ENCODE measurements around the gene MRGPRG. TPM values are rescaled to one million over a fixed set of nuclear protein-coding genes. Genes with fewer than 3 reads are reported as not detected.

MRGPRG gene
- total RNA-seq, 1 experiment from 2014 or later = not detected

- Histone ChIP-seq H3K9me3 (ENCODE audit: control insufficient read depth in 1 of 2, insufficient read depth in 1 of 2, low read depth in 1 of 2, low read length in 2 of 2) (no peaks in the 10 kb centered on the region), H3K27ac (ENCODE audit: low read depth, low read length) (no peak overlapping the region), H3K27me3 (ENCODE audit: insufficient read depth, low read length) (no peaks in the 10 kb centered on the region), H3K4me2 (ENCODE audit: low read length) (no peak overlapping the region), H3K79me2 (ENCODE audit: insufficient read depth, low read length) (no peaks in the 10 kb centered on the region), H3K36me3 (ENCODE audit: control insufficient read depth in 1 of 2, insufficient read depth in 2 of 2, low read length in 2 of 2) (no peaks in the 10 kb centered on the region), H3K9me2 (ENCODE audit: insufficient read depth) (no peaks in the 10 kb centered on the region), H3K9ac (ENCODE audit: low read length) (no peak overlapping the region), H4K20me1 (ENCODE audit: insufficient read depth) (no peaks in the 10 kb centered on the region), H2AFZ (ENCODE audit: low read depth, low read length, poor library complexity, severe bottlenecking) (no peak overlapping the region), H3K4me3 (replicated peaks in 1 of 2; ENCODE audit: low read depth in 1 of 2, low read length in 2 of 2) (no peak overlapping the region), H3K4me1 (ENCODE audit: control insufficient read depth in 1 of 2, insufficient read depth in 2 of 2, low read length in 2 of 2) (peaks cover 5 to 8% of the 10 kb centered on the region in 2 experiments)
- ATAC-seq (no peak), DNase-seq (ENCODE audit: low read depth, low spot score) (no peak)
- intact Hi-C loops (cut with micrococcal nuclease) = no loop called here
- POLR2A ChIA-PET = no interaction called here
- RAD21 ChIA-PET (ENCODE audit: low non-redundant PET in 1 of 2, low total read pairs in 2 of 2, uncharacterized antibody in 2 of 2, unreplicated experiment in 2 of 2) = no interaction called here
- no TSS peak for BruUV-seq (replicated peaks)
- CTCF ChIA-PET = no interaction called here
- TF ChIP-seq FOSL1 (IDR thresholded peaks at IDR 0.05; ENCODE audit: low read depth) = no peak
- no peak for TF ChIP-seq EZH2 (IDR thresholded peaks at IDR 0.05)
- no peak for TF ChIP-seq ZBTB33 (IDR thresholded peaks at IDR 0.05; ENCODE audit: extremely low read depth, insufficient replicate concordance, low read length)
- no peak for TF ChIP-seq JUND (IDR thresholded peaks at IDR 0.05)
- no peak for TF ChIP-seq ELF1 (IDR thresholded peaks at IDR 0.05; ENCODE audit: borderline replicate concordance, low read depth)
- no peak for TF ChIP-seq ATF3 (IDR thresholded peaks at IDR 0.05)
- TF ChIP-seq EZH2phosphoT487 (IDR thresholded peaks at IDR 0.05; ENCODE audit: borderline replicate concordance) = no peak
- no peak for TF ChIP-seq SRF (IDR thresholded peaks at IDR 0.05; ENCODE audit: low read depth)
- no peak for TF ChIP-seq YY1 (IDR thresholded peaks at IDR 0.05; ENCODE audit: extremely low read depth, insufficient replicate concordance, low read depth, low read length)
- TF ChIP-seq, protein P1, sequence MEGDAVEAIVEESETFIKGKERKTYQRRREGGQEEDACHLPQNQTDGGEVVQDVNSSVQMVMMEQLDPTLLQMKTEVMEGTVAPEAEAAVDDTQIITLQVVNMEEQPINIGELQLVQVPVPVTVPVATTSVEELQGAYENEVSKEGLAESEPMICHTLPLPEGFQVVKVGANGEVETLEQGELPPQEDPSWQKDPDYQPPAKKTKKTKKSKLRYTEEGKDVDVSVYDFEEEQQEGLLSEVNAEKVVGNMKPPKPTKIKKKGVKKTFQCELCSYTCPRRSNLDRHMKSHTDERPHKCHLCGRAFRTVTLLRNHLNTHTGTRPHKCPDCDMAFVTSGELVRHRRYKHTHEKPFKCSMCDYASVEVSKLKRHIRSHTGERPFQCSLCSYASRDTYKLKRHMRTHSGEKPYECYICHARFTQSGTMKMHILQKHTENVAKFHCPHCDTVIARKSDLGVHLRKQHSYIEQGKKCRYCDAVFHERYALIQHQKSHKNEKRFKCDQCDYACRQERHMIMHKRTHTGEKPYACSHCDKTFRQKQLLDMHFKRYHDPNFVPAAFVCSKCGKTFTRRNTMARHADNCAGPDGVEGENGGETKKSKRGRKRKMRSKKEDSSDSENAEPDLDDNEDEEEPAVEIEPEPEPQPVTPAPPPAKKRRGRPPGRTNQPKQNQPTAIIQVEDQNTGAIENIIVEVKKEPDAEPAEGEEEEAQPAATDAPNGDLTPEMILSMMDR (IDR thresholded peaks at IDR 0.05 in 2 of 3, conservative IDR thresholded peaks at IDR 0.05 in 1 of 3; ENCODE audit: borderline replicate concordance in 1 of 3, insufficient read depth in 1 of 3, low read depth in 2 of 3, low read length in 2 of 3) = no peak
- TF ChIP-seq ZNF274 (IDR thresholded peaks at IDR 0.05; ENCODE audit: low read depth, low read length) = no peak
- TF ChIP-seq POLR2A (IDR thresholded peaks at IDR 0.05; ENCODE audit: borderline replicate concordance, extremely low read depth, insufficient read depth, insufficient read length) = no peak
- TF ChIP-seq SIN3A (IDR thresholded peaks at IDR 0.05; ENCODE audit: low read depth) = no peak
- no peak for TF ChIP-seq RAD21 (IDR thresholded peaks at IDR 0.05; ENCODE audit: low read depth)
- TF ChIP-seq MAX (IDR thresholded peaks at IDR 0.05) = no peak
- no peak for TF ChIP-seq POLR2AphosphoS5 (IDR thresholded peaks at IDR 0.05; ENCODE audit: low read depth, low read length)
- no peak for TF ChIP-seq CBX3 (IDR thresholded peaks at IDR 0.05; ENCODE audit: low read depth)
- TF ChIP-seq, protein P2, sequence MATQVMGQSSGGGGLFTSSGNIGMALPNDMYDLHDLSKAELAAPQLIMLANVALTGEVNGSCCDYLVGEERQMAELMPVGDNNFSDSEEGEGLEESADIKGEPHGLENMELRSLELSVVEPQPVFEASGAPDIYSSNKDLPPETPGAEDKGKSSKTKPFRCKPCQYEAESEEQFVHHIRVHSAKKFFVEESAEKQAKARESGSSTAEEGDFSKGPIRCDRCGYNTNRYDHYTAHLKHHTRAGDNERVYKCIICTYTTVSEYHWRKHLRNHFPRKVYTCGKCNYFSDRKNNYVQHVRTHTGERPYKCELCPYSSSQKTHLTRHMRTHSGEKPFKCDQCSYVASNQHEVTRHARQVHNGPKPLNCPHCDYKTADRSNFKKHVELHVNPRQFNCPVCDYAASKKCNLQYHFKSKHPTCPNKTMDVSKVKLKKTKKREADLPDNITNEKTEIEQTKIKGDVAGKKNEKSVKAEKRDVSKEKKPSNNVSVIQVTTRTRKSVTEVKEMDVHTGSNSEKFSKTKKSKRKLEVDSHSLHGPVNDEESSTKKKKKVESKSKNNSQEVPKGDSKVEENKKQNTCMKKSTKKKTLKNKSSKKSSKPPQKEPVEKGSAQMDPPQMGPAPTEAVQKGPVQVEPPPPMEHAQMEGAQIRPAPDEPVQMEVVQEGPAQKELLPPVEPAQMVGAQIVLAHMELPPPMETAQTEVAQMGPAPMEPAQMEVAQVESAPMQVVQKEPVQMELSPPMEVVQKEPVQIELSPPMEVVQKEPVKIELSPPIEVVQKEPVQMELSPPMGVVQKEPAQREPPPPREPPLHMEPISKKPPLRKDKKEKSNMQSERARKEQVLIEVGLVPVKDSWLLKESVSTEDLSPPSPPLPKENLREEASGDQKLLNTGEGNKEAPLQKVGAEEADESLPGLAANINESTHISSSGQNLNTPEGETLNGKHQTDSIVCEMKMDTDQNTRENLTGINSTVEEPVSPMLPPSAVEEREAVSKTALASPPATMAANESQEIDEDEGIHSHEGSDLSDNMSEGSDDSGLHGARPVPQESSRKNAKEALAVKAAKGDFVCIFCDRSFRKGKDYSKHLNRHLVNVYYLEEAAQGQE (IDR thresholded peaks at IDR 0.05; ENCODE audit: low read depth) = no peak
- TF ChIP-seq CEBPB (IDR thresholded peaks at IDR 0.05; ENCODE audit: low read depth) = no peak
- no peak for TF ChIP-seq ZFX (IDR thresholded peaks at IDR 0.05)
These were observed 3.6 kb upstream of the MRGPRG start for GRCh38 chr11:3222003-3222855.

Data from HCT116 (cell line).